Measurements from ENCODE around the gene DNPH1. TPM values are rescaled to one million over a fixed set of nuclear protein-coding genes. Genes with fewer than 3 reads are reported as not detected.

DNPH1 gene
- total RNA-seq, 1 experiment from 2014 or later, result 47.0 TPM

DNA sequence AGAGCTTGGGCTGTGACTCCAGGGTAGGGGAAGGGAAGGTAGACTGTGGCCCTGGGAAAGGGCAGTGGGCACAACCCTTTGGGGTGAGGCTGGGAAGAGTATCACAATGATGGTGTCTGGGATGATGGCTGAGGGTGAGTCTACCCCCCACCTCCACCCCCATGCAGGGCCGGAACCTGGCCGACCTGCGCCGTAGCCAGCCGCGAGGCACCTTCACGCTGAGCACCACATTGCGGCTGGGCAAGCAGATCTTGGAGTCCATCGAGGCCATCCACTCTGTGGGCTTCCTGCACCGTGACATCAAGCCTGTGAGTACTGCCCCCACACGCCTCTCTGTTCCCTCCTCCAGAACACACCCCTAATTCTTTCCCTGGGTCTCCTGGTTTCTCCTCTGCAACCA, 24.1 kb upstream of the DNPH1 start:
- H2BK20ac ChIP-seq (ENCODE audit: low read depth, low read length, poor library complexity, severe bottlenecking), result no peak overlapping the region
- no peak overlapping the region for H2BK12ac ChIP-seq (ENCODE audit: insufficient read length, low read depth, low read length)
- H3K23me2 ChIP-seq (ENCODE audit: insufficient read length, low read depth, low read length, poor library complexity, severe bottlenecking), result no peaks in the 10 kb centered on the region
- no peaks in the 10 kb centered on the region for H3K79me1 ChIP-seq (ENCODE audit: insufficient read depth, low read depth, low read length, poor library complexity, severe bottlenecking)
- H3K14ac ChIP-seq (ENCODE audit: insufficient read depth, low read length), result no peak overlapping the region
- H2BK120ac ChIP-seq (ENCODE audit: low read depth, low read length, poor library complexity, severe bottlenecking), result no peak overlapping the region
- H3T11ph ChIP-seq (ENCODE audit: low read length), result no peak overlapping the region
- peaks cover 18% of the 10 kb centered on the region for H3K27me3 Mint-ChIP-seq (ENCODE audit: low read depth)
- peaks cover 19 to 21% of the 10 kb centered on the region in 2 experiments for H3K4me1 Mint-ChIP-seq
- no peak overlapping the region for H2AK5ac ChIP-seq (ENCODE audit: insufficient read length, low read length)
- H3K4me2 ChIP-seq (ENCODE audit: insufficient read depth, insufficient read length, low read length), result no peak overlapping the region
- H4K5ac ChIP-seq (ENCODE audit: insufficient read length, low read depth, low read length), result no peak overlapping the region
- H3K9me3 Mint-ChIP-seq, result no peaks in the 10 kb centered on the region
- no peak for DNase-seq
- H4K20me1 ChIP-seq (ENCODE audit: control insufficient read depth, insufficient read depth, insufficient read length), result no peaks in the 10 kb centered on the region
- no peaks in the 10 kb centered on the region for H3K27me3 ChIP-seq (ENCODE audit: insufficient read depth, low read length)
- H2BK5ac ChIP-seq (ENCODE audit: insufficient read length, low read length), result no peak overlapping the region
- no peaks in the 10 kb centered on the region for H3K79me2 ChIP-seq (ENCODE audit: insufficient read depth, low read length)
- no peak overlapping the region for H3K23ac ChIP-seq (ENCODE audit: insufficient read length, low read depth, low read length)
- H3K9me3 ChIP-seq (ENCODE audit: control insufficient read depth, low read depth, low read length), result no peaks in the 10 kb centered on the region
- H3K9ac ChIP-seq (ENCODE audit: extremely low read depth, insufficient read length, low read length), result no peak overlapping the region
- H4K91ac ChIP-seq (ENCODE audit: insufficient read length, low read depth, low read length), result no peak overlapping the region
- H2AFZ ChIP-seq (ENCODE audit: low read length), result no peak overlapping the region
- TF ChIP-seq, protein P1, sequence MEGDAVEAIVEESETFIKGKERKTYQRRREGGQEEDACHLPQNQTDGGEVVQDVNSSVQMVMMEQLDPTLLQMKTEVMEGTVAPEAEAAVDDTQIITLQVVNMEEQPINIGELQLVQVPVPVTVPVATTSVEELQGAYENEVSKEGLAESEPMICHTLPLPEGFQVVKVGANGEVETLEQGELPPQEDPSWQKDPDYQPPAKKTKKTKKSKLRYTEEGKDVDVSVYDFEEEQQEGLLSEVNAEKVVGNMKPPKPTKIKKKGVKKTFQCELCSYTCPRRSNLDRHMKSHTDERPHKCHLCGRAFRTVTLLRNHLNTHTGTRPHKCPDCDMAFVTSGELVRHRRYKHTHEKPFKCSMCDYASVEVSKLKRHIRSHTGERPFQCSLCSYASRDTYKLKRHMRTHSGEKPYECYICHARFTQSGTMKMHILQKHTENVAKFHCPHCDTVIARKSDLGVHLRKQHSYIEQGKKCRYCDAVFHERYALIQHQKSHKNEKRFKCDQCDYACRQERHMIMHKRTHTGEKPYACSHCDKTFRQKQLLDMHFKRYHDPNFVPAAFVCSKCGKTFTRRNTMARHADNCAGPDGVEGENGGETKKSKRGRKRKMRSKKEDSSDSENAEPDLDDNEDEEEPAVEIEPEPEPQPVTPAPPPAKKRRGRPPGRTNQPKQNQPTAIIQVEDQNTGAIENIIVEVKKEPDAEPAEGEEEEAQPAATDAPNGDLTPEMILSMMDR (conservative IDR thresholded peaks at IDR 0.05), result no peak
- H3K4me1 ChIP-seq (ENCODE audit: insufficient read depth, low read length), result no peaks in the 10 kb centered on the region
- no peak overlapping the region for H2BK15ac ChIP-seq (ENCODE audit: low read depth, low read length)
- no peak overlapping the region for H4K8ac ChIP-seq (replicated peaks; ENCODE audit: insufficient read length, low read depth, low read length)
- WGBS (ENCODE audit: extremely low coverage, insufficient read length, low lambda C conversion rate), result no CpG with 5 or more reads among the region's 11 CpGs
- peaks cover 0 to 2% (median 0%) of the 10 kb centered on the region in 3 experiments; a peak in 1 of 7 replicates for H3K36me3 Mint-ChIP-seq (ENCODE audit: insufficient read depth in 1 of 3, low read depth in 3 of 3)
- no peak overlapping the region for H3K56ac ChIP-seq (ENCODE audit: insufficient read length, low read depth, low read length)
- H3K27ac ChIP-seq (ENCODE audit: insufficient read length, low read depth, low read length), result no peak overlapping the region
- H3K18ac ChIP-seq (ENCODE audit: insufficient read length, low read depth, low read length), result no peak overlapping the region
- no peak overlapping the region for H3K4me3 Mint-ChIP-seq
- H3K27ac Mint-ChIP-seq, result no peak overlapping the region
- no peak overlapping the region for H3K4ac ChIP-seq (ENCODE audit: low read depth, low read length)
